Measurements from ENCODE around the gene GLT1D1.

The GLT1D1 gene

GRCh38 chr12:128856035-128856790 lies 2.9 kb downstream of the GLT1D1 start:
- DNase-seq (ENCODE audit: low spot score) = no peak

DNA sequence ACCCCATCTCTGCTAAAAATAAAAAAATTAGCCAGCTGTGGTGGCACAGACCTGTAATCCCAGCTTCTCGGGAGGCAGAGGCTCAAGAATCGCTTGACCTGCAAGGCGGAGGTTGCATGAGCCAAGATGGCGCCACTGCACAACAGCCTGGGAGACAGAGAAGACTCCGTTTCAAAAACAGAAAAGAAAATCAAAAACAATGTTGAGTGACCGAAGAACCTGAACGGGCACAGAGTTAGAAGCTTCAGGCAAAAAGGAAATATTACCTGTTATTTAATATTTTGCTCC lies 3.5 kb downstream of the GLT1D1 start:
- DNase-seq (ENCODE audit: low spot score) = no peak

DNA sequence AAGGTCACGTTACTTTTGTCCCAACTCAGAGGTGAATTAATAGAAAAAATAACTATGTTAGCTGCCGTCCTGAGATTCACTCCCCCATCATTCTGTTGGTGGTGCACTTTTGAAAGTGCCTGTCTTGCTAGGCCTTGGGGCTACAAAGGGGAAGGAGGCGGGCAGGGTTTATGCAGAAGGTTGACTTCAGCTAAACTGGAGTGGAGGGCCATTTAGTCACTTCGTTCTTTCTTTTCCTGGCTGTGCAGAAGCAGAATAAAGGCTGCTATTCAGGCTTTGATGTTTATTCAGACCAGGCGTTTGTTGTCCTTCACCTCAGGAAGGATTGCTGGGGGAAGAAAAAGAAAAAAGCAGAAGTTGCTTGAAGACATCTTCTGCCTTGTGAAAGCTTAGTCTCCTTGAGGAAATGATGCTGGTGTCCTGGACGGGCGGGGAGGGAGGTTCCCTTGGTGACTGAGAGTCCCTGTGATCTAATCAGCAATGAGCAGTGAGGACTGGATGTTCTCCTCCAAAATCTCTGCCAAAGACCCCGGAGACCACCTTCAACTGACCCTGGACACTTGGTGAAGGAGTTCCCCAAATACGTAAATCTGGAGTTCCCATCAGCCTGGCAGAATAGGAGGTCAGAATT lies 4.0 kb downstream of the GLT1D1 start:
- DNase-seq (ENCODE audit: low spot score) = no peak

GRCh38 chr12:128859311-128859710 lies 6.0 kb downstream of the GLT1D1 start:
- no peak for DNase-seq (ENCODE audit: low spot score)

DNA sequence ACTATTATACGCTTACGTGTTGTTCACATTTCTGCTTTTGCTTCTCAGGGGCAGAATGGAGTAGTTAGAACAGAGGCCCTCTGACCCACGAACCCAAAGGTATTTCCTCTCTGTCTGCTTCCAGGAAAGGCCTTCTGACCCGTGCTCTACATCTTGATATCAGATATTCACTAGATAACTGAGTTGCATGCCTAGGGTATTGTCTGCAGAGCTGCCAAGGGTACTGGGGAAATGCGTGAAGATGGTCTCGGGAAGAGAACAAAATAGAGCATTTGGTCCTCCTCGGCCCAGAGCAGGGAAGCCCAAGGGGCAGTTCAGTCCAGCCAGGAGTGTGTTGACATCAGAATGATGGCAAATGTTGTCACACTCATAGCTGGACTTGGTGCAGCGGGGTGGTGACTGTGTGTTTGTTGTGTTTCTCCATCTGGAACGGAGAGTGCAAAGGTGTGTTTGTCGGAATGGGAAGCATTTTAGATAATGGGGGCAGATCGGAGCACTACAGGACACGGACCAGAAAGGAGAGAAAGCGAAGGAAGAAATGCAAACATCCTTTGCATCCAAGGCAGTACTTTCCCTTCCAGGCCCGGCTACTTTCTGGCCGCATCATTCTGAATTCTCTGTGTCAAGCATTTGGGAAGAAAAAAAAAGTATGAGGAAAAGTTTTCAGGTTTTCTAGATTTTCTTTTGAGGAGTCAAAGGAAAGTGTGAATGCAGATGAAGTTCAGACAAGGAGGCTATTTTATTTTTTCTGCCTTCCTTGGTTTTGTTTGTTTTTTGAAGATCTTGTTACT lies 8.1 kb downstream of the GLT1D1 start:
- DNase-seq (ENCODE audit: low spot score) = no peak

- no peak for DNase-seq (ENCODE audit: low spot score)
Observed at GRCh38 chr12:128863957-128864356, 10.7 kb downstream of the GLT1D1 start.

- DNase-seq (ENCODE audit: low spot score) = no peak
Observed at GRCh38 chr12:128864516-128865186, 11.4 kb downstream of the GLT1D1 start.

- DNase-seq (ENCODE audit: low spot score) = no peak
Observed at GRCh38 chr12:128867466-128867865, 14.2 kb downstream of the GLT1D1 start.

DNA sequence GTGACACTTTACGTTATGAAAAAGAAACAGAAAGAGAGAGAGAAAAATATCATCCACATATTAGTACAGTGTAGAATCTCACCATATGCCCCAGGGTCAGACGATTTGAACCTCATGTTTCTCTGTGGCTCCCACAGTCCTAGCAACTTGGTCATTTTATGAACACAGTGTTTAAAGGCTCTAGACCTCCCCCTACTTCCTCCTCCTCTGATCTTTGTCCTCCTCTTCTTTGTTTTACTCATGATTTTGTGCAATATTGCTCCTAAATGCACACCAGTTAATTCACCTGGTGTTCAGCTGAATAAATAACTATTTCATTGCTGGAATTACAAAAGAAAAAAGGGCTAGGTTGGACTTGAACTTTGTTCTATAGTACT lies 18.2 kb downstream of the GLT1D1 start:
- no peak for DNase-seq (ENCODE audit: low spot score)

- DNase-seq (ENCODE audit: low spot score) = no peak
Observed at GRCh38 chr12:128872303-128872702, 19.0 kb downstream of the GLT1D1 start.

DNA sequence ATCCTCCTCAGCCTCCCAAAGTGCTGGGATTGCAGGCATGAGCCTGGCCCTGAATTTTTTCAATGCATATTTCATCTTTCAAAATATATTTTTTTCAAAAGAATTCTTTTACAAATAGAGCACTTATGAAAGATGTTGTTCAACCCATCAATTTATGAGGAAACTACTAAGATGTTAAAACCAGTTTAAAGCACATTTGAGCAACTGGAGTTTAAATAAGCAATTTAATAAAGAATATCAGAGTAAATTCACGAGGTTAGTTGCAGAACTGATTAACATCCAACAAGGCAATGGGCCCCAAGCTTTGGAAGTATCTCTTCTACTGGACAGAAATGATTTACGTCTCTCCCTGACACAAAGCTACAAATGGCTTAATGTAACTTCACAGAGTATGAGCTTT lies 23.3 kb downstream of the GLT1D1 start:
- DNase-seq (ENCODE audit: low spot score) = no peak

DNA sequence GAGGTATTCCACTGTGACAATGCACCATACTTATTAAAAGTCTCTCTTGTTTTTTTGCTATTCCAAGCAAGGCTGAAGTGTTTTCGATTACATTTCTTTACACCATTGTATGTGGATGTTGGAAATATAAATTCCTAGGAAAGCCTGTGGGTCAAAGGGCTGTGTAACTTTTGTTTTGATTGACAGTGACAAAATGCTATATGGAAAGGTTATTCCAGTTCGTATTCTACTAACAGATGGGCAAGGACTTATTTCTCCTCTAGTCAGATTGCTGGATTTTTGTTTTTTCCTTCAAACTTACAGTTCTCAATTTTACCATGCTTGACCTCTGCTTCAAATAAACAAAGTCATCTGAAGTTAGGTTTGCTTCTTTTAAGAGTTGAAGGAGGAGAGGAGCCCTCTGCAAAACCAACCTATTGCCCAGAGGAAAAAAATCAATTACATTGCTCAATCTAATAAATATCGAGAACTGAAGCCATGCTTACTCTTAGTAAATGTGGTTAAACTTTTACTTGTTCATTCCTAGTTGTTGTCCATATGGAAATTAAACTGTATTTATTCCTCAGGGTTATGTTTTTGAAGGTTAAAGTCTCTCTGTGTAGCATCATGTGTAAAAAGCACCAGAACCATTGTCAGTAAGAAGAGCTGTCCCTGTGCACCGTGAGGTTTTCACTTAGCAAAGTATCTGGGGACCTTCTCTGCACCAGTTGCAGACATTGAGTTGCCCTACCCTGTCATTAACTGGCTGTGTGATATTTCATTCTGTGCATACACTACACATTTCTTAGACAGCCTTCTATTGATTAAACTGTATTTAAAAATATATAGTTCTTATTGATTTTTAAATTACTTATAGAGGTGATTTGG lies 26.9 kb downstream of the GLT1D1 start:
- no peak for DNase-seq (ENCODE audit: low spot score)

DNA sequence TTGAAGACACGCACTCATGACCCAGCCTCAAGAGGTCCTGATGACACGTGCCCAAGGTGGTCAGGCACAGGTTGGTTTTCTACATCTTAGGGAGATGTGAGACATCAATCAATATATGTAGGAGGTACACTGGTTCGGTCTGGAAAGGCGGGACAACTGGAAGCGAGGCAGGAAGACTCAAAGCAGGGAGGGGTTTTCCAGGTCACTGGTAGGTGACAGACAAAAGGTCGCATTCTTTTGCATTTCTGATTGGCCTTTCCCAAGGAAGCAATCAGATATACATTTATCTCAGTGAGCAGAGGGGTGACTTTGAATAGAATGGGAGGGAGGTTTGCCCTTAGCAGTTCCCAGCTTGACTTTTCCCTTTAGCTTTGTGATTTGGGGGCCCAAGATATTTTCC lies 38.6 kb downstream of the GLT1D1 start:
- no peak for DNase-seq (ENCODE audit: low spot score)

DNA sequence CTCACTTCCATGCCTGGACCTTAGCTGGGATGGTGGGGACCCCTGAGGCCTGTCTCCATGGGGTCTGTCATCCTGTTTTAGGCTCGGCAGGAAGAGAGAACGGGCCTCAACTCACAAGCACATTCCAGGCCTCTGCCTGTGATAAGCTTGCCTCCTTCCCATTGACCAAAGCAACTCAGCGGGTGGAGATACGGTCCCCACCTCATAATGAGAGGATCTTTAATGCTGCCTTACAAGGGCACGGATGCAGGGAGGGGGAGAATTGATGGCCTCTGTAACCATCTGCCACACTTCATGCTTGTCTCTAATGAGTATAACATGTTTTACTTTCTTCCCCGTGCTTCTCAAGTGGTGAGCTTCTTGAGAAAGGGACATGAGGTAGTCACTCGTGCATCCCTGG lies 50.0 kb downstream of the GLT1D1 start:
- no peak for DNase-seq (ENCODE audit: low spot score)

DNA sequence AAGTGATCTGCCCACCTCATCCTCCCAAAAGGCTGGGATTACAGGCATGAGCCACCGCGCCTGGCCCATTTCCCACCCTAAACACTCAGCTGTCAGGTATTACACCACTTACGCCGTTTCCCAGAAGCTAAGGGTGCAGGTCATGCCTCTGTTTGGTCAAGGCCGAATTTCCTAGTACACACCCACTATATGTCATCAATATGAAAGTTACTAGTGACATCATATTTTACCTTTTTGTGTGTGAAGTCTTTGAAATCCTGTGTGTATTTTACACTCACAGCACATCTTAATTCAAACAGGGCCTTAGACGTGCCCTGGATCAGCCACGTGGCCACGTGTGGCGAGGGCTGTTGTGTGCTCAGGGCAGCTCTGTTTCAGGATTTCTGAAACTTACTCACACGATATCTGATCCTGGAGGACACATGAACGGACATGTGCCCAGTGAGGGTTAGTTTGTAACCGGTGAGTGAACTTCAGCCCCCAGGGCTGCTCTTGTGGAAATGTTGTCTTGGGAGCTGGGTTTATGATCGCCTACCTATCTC lies 51.8 kb downstream of the GLT1D1 start:
- no peak for DNase-seq (ENCODE audit: low spot score)

- DNase-seq (ENCODE audit: low spot score) = no peak
Observed at GRCh38 chr12:128906485-128907137, 53.3 kb downstream of the GLT1D1 start.

- DNase-seq (ENCODE audit: low spot score) = no peak
Observed at GRCh38 chr12:128908254-128908653, 55.0 kb downstream of the GLT1D1 start.

DNA sequence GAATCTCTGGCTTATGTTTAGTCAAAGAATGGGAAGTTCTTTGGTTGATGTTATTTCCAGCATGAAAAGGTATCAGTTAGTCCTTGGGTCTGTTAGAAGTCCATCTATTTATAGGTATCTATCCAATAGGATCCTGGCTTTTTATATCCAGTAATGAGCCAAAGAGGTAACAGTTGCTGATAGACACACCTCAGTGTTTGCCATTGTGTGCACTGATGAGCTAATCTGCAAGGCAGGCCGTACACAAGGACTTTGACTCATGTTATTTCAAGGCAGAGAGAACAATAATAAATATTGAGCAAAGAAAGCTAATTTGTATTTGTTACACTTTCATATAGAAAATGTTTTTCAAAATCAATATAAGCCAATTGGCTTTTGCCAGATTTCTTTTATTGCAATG lies 56.4 kb downstream of the GLT1D1 start:
- DNase-seq (ENCODE audit: low spot score) = no peak

DNA sequence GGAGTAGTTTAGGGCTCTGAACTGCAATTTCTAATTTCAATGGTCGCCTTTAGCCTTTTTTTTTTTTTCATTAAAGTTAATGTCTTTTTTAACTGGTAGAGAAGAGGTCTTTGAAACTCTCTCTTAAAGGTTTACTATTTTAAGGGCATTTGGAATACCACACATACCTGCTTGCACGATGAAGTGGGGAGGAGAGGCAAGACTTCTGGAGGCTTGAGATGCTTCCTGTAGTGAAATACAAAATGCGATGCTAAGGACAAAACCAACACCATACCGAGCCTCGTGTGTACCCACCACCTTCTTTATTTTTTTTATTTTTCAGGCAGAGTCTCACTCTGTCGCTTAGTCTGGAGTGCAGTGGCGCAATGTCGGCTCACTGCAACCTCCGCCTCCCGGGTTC lies 57.4 kb downstream of the GLT1D1 start:
- DNase-seq (ENCODE audit: low spot score) = no peak

- DNase-seq (ENCODE audit: low spot score) = no peak
Observed at GRCh38 chr12:128911861-128912260, 58.6 kb downstream of the GLT1D1 start.
